ENCODE measurements around the gene TMEM132D.

Gene TMEM132D

GRCh38 chr12:129371268-129371667 lies 532.6 kb downstream of the TMEM132D start (continued):
- TF ChIP-seq ZNF362 (tag by site-specific recombination; IDR thresholded peaks at IDR 0.05) = no peak
- no peak for TF ChIP-seq AEBP2 (tag by site-specific recombination; IDR thresholded peaks at IDR 0.05; ENCODE audit: borderline replicate concordance)
- TF ChIP-seq HIC1 (tag by site-specific recombination; IDR thresholded peaks at IDR 0.05) = no peak
- TF ChIP-seq ZFP3 (tag by site-specific recombination; IDR thresholded peaks at IDR 0.05; ENCODE audit: low read depth) = no peak
- TF ChIP-seq ZFHX2 (tag by site-specific recombination; conservative IDR thresholded peaks at IDR 0.05) = no peak
- no peak for TF ChIP-seq ZNF692 (tag by site-specific recombination; IDR thresholded peaks at IDR 0.05)
- no peak for TF ChIP-seq ZNF202 (tag by site-specific recombination; IDR thresholded peaks at IDR 0.05; ENCODE audit: borderline replicate concordance)
- TF ChIP-seq ZNF513 (tag by site-specific recombination; IDR thresholded peaks at IDR 0.05) = peak; percentile 94
- peak; percentile 72; the same call in 1 of the 2 replicates for TF ChIP-seq ATF2 (tag by site-specific recombination; IDR thresholded peaks at IDR 0.05; ENCODE audit: low read depth)
- TF ChIP-seq HOXD13 (CRISPR knock-in tag; IDR thresholded peaks at IDR 0.05; ENCODE audit: borderline replicate concordance) = no peak
- TF ChIP-seq ZNF19 (tag by site-specific recombination; IDR thresholded peaks at IDR 0.05; ENCODE audit: low read depth) = no peak
- no peak for TF ChIP-seq KLF10 (tag by site-specific recombination; IDR thresholded peaks at IDR 0.05)

- Histone ChIP-seq H3K27ac (ENCODE audit: extremely low read depth, low read depth, low read length) (no peak overlapping the region), H3K9me3 (ENCODE audit: control insufficient read depth, insufficient read depth, low read depth, low read length) (no peaks in the 10 kb centered on the region), H3K4me3 (ENCODE audit: low read depth, low read length) (no peak overlapping the region), H3K4me1 (ENCODE audit: control insufficient read depth, insufficient read depth, low read length) (no peaks in the 10 kb centered on the region), H3K36me3 (ENCODE audit: control insufficient read depth in 2 of 2, insufficient read depth in 1 of 2, low read length in 2 of 2) (no peaks in the 10 kb centered on the region)
- CTCF ChIA-PET = no interaction called here
- POLR2A ChIA-PET = no interaction called here
- TF ChIP-seq ZNF621 (tag by site-specific recombination; IDR thresholded peaks at IDR 0.05) = no peak
- TF ChIP-seq ZSCAN23 (tag by site-specific recombination; IDR thresholded peaks at IDR 0.05) = no peak
- no peak for TF ChIP-seq ZNF518A (tag by site-specific recombination; conservative IDR thresholded peaks at IDR 0.05; ENCODE audit: low read depth)
- no peak for TF ChIP-seq ZNF549 (tag by site-specific recombination; IDR thresholded peaks at IDR 0.05)
- TF ChIP-seq ZNF560 (tag by site-specific recombination; IDR thresholded peaks at IDR 0.05; ENCODE audit: borderline replicate concordance) = no peak
- no peak for TF ChIP-seq ZNF558 (tag by site-specific recombination; IDR thresholded peaks at IDR 0.05)
- TF ChIP-seq ZNF341 (tag by site-specific recombination; IDR thresholded peaks at IDR 0.05; ENCODE audit: low read depth) = no peak
- no peak for TF ChIP-seq ZNF555 (tag by site-specific recombination; conservative IDR thresholded peaks at IDR 0.05)
- no peak for TF ChIP-seq ZNF37A (tag by site-specific recombination; IDR thresholded peaks at IDR 0.05)
- no peak for TF ChIP-seq ZNF624 (tag by site-specific recombination; IDR thresholded peaks at IDR 0.05)
- TF ChIP-seq TCF7L2 (IDR thresholded peaks at IDR 0.05; ENCODE audit: borderline replicate concordance, low read depth, low read length) = no peak
Observed at GRCh38 chr12:129366656-129367055, 537.2 kb downstream of the TMEM132D start.

All from HEK293 (cell line).